ENCODE measurements around the gene UNC5C. TPM values are rescaled to one million over a fixed set of nuclear protein-coding genes. Genes with fewer than 3 reads are reported as not detected.

Gene UNC5C
- total and polyA plus RNA-seq, 3 donors from 2014 or later = 6.8 to 22.8 (median 20.5) TPM

DNA sequence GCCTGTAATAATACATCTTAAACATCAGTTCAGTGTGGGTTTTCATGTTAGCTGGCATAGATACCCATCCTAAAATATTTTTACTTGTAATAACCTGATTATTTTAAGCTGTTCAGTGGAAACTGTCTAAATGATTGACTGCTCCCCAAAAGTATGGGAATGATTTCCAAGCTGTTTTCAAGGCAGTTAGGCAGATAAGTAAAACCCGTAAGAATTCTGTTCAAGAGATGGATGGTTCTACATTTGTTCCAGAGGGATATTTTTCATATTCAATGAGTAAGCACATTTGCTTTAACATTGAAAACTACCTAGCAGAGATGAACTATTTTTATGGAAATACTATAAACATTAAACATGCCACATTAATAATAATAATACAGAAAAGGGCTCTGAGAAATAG is 161.1 kb downstream of the UNC5C start:
- TF ChIP-seq POLR2A (IDR thresholded peaks at IDR 0.05) = no peak
- TF ChIP-seq, protein P1, sequence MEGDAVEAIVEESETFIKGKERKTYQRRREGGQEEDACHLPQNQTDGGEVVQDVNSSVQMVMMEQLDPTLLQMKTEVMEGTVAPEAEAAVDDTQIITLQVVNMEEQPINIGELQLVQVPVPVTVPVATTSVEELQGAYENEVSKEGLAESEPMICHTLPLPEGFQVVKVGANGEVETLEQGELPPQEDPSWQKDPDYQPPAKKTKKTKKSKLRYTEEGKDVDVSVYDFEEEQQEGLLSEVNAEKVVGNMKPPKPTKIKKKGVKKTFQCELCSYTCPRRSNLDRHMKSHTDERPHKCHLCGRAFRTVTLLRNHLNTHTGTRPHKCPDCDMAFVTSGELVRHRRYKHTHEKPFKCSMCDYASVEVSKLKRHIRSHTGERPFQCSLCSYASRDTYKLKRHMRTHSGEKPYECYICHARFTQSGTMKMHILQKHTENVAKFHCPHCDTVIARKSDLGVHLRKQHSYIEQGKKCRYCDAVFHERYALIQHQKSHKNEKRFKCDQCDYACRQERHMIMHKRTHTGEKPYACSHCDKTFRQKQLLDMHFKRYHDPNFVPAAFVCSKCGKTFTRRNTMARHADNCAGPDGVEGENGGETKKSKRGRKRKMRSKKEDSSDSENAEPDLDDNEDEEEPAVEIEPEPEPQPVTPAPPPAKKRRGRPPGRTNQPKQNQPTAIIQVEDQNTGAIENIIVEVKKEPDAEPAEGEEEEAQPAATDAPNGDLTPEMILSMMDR (IDR thresholded peaks at IDR 0.05) = no peak
- Histone ChIP-seq H3K36me3 (ENCODE audit: low read depth, missing control alignments) (no peaks in the 10 kb centered on the region), H3K4me1 (no peaks in the 10 kb centered on the region), H3K9me3 (no peaks in the 10 kb centered on the region), H3K27ac (no peak overlapping the region), H3K4me3 (no peak overlapping the region), H3K27me3 (no peaks in the 10 kb centered on the region)
- intact Hi-C loops (cut with DNase I; ENCODE audit: low total_unique reads) = no loop called here
- WGBS, 2 donors = 80 to 82% methylated on average over 1 of the region's 1 CpG
- DNase-seq = no peak

DNA sequence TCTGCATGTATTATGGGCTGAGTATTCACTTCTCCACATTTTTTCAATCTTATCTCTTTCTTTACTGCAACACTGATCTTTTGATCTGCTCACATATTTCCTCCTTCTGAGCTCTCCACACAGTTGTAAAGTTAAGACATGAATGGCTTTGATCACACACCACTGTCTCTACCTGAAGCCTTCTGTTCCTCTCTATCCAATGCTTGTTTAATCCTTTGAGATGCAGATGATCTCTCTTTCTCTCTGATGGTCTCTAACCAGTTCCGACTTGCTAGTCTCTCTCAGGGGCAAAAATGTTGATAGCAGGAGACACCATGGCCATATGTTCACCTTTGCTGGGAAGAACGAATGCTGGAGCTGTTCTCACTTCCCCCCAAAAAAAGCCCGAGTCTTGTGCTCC is 162.4 kb downstream of the UNC5C start:
- no peaks in the 10 kb centered on the region for H3K36me3 ChIP-seq (ENCODE audit: low read depth, missing control alignments)
- H3K4me1 ChIP-seq = no peaks in the 10 kb centered on the region
- H3K27me3 ChIP-seq = no peaks in the 10 kb centered on the region
- no peak for TF ChIP-seq POLR2A (IDR thresholded peaks at IDR 0.05)
- TF ChIP-seq, protein P1 (IDR thresholded peaks at IDR 0.05) = no peak
- intact Hi-C loops (cut with DNase I; ENCODE audit: low total_unique reads) = no loop called here
- no peak overlapping the region for H3K27ac ChIP-seq
- no peak overlapping the region for H3K4me3 ChIP-seq
- WGBS, 2 donors = 83 to 84% methylated on average over 3 of the region's 3 CpGs
- DNase-seq = no peak
- no peaks in the 10 kb centered on the region for H3K9me3 ChIP-seq

DNA sequence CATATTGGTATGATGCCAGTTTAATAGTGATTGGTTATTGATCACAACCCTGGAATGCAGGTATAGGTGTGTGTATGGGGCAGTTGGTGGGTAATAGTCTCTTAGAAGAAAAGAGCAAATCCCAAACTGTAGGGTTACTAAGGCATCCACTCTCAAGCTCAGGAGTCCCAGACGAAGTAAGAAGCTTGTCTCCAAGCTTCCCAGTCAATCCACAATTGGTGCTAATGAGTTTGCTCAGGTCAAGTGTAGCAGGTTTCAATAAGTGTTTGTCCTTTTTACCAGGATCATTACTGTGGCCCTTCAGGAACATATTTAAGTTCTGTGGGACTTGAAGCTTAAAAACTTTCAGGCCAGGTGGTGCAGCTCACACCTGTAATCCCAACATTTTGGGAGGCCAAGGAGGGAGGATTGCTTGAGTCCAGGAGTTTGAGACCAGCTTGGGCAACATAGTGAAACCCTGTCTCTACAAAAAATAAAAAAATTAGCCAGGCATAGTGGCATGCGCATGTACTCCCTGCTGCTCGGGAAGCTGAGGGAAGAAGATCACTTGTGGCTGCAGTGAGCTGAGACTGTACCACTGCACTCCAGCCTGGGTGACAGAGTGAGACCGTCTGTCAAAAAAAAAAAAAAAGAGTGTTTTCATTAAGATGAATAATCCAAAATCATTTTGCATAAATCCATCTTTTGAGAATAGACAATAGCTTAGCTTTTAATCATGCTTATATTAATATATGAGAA is 166.8 kb downstream of the UNC5C start:
- intact Hi-C loops (cut with DNase I; ENCODE audit: low total_unique reads) = no loop called here
- Histone ChIP-seq H3K9me3 (no peaks in the 10 kb centered on the region), H3K4me3 (no peak overlapping the region), H3K4me1 (no peaks in the 10 kb centered on the region), H3K36me3 (ENCODE audit: low read depth, missing control alignments) (no peaks in the 10 kb centered on the region), H3K27me3 (no peaks in the 10 kb centered on the region), H3K27ac (no peak overlapping the region)
- WGBS, 2 donors = 93% methylated on average over 4 of the region's 4 CpGs
- TF ChIP-seq, protein P1 (IDR thresholded peaks at IDR 0.05) = no peak
- TF ChIP-seq POLR2A (IDR thresholded peaks at IDR 0.05) = no peak
- DNase-seq = no peak

DNA sequence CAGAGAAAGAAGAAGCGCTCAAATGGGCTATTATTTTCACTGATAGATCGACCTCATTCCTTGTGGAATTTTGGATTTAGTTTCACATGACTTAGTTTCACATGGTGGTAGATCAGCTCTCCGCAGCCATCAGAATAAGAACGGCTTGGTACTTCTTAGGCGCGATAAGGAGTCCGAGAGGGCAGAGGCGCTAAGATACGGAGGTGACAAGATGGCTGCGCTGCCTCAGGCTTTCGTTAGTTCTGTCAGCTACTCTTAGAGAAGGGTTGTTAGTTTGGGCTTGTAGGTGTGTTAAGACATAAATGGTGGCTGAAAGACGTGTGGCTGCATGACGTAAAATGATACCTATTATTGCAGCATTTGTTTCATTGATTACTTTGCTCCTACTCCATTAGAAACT is 169.1 kb downstream of the UNC5C start:
- Histone ChIP-seq H3K4me3 (peak overlapping the region; percentile 7 to 14), H3K9me3 (no peaks in the 10 kb centered on the region), H3K36me3 (ENCODE audit: low read depth, missing control alignments) (no peaks in the 10 kb centered on the region), H3K4me1 (no peaks in the 10 kb centered on the region), H3K27me3 (no peaks in the 10 kb centered on the region), H3K27ac (no peak overlapping the region)
- intact Hi-C loops (cut with DNase I; ENCODE audit: low total_unique reads) = no loop called here
- peak; percentile 19 for DNase-seq
- 64 to 77% methylated on average over 13 of the region's 13 CpGs for WGBS, 2 donors
- no peak for TF ChIP-seq POLR2A (IDR thresholded peaks at IDR 0.05)
- TF ChIP-seq, protein P1 (IDR thresholded peaks at IDR 0.05) = no peak

DNA sequence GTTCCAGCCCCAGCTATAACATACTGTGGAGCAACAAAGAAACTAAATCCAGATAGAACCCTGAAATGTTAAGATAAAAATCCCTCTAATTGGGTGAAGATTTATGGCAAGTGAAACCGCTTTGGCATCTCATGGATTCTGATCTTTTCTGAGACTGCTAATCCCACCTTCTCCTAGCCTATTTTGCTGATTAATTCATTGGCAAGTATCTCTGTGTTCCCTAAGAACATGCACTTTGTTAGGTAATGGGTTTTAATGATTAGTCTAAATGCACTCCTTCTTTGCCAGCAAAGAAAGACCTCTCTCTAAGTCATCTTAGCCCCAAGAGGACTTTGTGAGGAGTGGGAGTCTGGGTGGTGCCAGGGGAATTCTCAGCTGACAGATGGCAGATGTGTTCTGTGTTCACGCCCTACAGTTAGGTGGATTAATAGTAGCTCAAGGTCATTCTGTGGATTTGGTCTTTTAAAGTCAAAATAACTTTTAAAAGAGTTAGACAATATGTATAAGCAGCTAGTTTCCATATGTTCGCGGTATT is 171.3 kb downstream of the UNC5C start:
- Histone ChIP-seq H3K9me3 (no peaks in the 10 kb centered on the region), H3K36me3 (ENCODE audit: low read depth, missing control alignments) (no peaks in the 10 kb centered on the region), H3K4me1 (no peaks in the 10 kb centered on the region), H3K4me3 (no peak overlapping the region), H3K27me3 (no peaks in the 10 kb centered on the region), H3K27ac (no peak overlapping the region)
- WGBS, 2 donors = 66 to 83% methylated on average over 4 of the region's 4 CpGs
- TF ChIP-seq, protein P1 (IDR thresholded peaks at IDR 0.05) = no peak
- TF ChIP-seq POLR2A (IDR thresholded peaks at IDR 0.05) = no peak
- intact Hi-C loops (cut with DNase I; ENCODE audit: low total_unique reads) = no loop called here
- no peak for DNase-seq
